Astrocyte of the spinal cord (primary cell): ENCODE results near the gene TSPAN10.

Experiments
- DNase-seq: peaks from one replicate; pipeline ENCODE4 v3.0.0; 2011; ENCODE audit warnings: low read depth, low spot score
- H3K4me3 ChIP-seq: 2 replicates; pipeline ENCODE4 v1.5.1; 2011; ENCODE audit warnings: low read depth, mild to moderate bottlenecking, low read length, moderate library complexity
- in situ Hi-C: cut with HindIII; loops from 2 replicates; pipeline ENCODE4 v1.10.0; 2017; ENCODE audit warnings: low sequenced_read_pairs
- TF ChIP-seq, protein P1 (sequence below): IDR thresholded peaks from 2 replicates; pipeline ENCODE4 v1.5.1; 2012; ENCODE audit warnings: low read depth, mild to moderate bottlenecking, low read length, inconsistent platforms

Gene TSPAN10

GRCh38 chr17:81644976-81645952 is 8.3 kb downstream of the TSPAN10 start:
- in situ Hi-C loops = no loop called here
- TF ChIP-seq, protein P1, sequence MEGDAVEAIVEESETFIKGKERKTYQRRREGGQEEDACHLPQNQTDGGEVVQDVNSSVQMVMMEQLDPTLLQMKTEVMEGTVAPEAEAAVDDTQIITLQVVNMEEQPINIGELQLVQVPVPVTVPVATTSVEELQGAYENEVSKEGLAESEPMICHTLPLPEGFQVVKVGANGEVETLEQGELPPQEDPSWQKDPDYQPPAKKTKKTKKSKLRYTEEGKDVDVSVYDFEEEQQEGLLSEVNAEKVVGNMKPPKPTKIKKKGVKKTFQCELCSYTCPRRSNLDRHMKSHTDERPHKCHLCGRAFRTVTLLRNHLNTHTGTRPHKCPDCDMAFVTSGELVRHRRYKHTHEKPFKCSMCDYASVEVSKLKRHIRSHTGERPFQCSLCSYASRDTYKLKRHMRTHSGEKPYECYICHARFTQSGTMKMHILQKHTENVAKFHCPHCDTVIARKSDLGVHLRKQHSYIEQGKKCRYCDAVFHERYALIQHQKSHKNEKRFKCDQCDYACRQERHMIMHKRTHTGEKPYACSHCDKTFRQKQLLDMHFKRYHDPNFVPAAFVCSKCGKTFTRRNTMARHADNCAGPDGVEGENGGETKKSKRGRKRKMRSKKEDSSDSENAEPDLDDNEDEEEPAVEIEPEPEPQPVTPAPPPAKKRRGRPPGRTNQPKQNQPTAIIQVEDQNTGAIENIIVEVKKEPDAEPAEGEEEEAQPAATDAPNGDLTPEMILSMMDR = no peak
- no peak overlapping the region for H3K4me3 ChIP-seq
- no peak for DNase-seq

- no peak for DNase-seq
- in situ Hi-C loops = no loop called here
- TF ChIP-seq, protein P1 = no peak
- no peak overlapping the region for H3K4me3 ChIP-seq
Observed at GRCh38 chr17:81646869-81647600, 10.0 kb downstream of the TSPAN10 start.

- H3K4me3 ChIP-seq = no peak overlapping the region
- no peak for DNase-seq
- in situ Hi-C loops = no loop called here
- TF ChIP-seq, protein P1 = no peak
Observed at GRCh38 chr17:81647640-81648012, 10.6 kb downstream of the TSPAN10 start.

- no peak for DNase-seq
- no peak overlapping the region for H3K4me3 ChIP-seq
- TF ChIP-seq, protein P1 = no peak
- in situ Hi-C loops = no loop called here
Observed at GRCh38 chr17:81648013-81648706, 11.2 kb downstream of the TSPAN10 start.

GRCh38 chr17:81648707-81649085 is 11.7 kb downstream of the TSPAN10 start:
- DNase-seq = no peak
- H3K4me3 ChIP-seq = no peak overlapping the region
- in situ Hi-C loops = no loop called here
- TF ChIP-seq, protein P1 = no peak

GRCh38 chr17:81650951-81651350 is 14.0 kb downstream of the TSPAN10 start:
- TF ChIP-seq, protein P1 = no peak
- in situ Hi-C loops = no loop called here
- no peak for DNase-seq
- no peak overlapping the region for H3K4me3 ChIP-seq
